ENCODE measurements around the gene PRKAG2.

DNA sequence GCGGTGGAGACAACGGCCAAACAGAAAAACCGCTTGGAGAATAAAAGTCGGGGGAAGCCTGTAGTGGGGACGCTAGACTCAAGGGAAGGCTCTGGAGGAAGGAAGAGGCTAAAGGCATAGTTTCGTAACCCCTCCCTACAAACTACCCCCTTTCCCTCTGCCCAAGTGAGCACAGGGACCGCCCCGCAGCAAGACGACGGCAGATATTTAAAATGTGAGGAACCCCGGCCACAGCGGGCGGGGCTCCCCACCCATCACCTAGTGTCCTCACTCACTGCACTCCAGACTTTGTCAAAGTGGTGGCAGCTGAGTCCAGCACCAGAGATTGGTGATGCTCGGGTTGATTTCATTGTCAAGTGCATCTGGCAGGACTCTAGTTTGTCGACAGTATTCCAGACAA, 69.1 kb downstream of the PRKAG2 start:
- TF ChIP-seq EZH2 (IDR thresholded peaks at IDR 0.05; ENCODE audit: low read depth, unreplicated experiment) (no peak), POLR2AphosphoS5 (IDR thresholded peaks at IDR 0.05; ENCODE audit: low read depth) (no peak)
- TF ChIP-seq, protein P1, sequence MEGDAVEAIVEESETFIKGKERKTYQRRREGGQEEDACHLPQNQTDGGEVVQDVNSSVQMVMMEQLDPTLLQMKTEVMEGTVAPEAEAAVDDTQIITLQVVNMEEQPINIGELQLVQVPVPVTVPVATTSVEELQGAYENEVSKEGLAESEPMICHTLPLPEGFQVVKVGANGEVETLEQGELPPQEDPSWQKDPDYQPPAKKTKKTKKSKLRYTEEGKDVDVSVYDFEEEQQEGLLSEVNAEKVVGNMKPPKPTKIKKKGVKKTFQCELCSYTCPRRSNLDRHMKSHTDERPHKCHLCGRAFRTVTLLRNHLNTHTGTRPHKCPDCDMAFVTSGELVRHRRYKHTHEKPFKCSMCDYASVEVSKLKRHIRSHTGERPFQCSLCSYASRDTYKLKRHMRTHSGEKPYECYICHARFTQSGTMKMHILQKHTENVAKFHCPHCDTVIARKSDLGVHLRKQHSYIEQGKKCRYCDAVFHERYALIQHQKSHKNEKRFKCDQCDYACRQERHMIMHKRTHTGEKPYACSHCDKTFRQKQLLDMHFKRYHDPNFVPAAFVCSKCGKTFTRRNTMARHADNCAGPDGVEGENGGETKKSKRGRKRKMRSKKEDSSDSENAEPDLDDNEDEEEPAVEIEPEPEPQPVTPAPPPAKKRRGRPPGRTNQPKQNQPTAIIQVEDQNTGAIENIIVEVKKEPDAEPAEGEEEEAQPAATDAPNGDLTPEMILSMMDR (conservative IDR thresholded peaks at IDR 0.05; ENCODE audit: low read depth in 2 of 2), result no peak
